H1 (cell line): ENCODE measurements around the gene SMURF2. TPM values are rescaled to one million over a fixed set of nuclear protein-coding genes. Genes with fewer than 3 reads are reported as not detected.

Experiments used
- CTCF ChIA-PET: fragments of 300-600 bp; sonication (Branson Sonifier 250); formaldehyde crosslinking; loops from one replicate; lab custom pipeline; 2021; ENCODE audit not compliant: partially characterized antibody; lab: Charles Lee
- POLR2A ChIA-PET: fragments of 300-600 bp; sonication (Branson Sonifier 250); formaldehyde crosslinking; loops from one replicate; lab custom pipeline; 2021; ENCODE audit warnings: inconsistent platforms; ENCODE audit not compliant: partially characterized antibody; lab: Charles Lee
- DNase-seq, 2 experiments: peaks; one replicate each; pipeline versions ENCODE4 v3.0.0 to v3.0.0-alpha.2; 2010 to 2022; ENCODE audit warnings: low spot score in 2 of 2, low read depth in 1 of 2, mixed read lengths in 1 of 2
- FAIRE-seq: peaks from 2 replicates; lab custom pipeline; 2011; peaks lifted over from hg19 to GRCh38; lab: Jason Lieb, UNC
- H2AFZ ChIP-seq: 2 replicates; pipeline ENCODE4 v1.8.1; 2012; ENCODE audit warnings: low read length, inconsistent platforms
- H2AK5ac ChIP-seq: 2 replicates; pipeline ENCODE4 v1.6.1; 2013; ENCODE audit warnings: low read depth, low read length
- H2BK120ac ChIP-seq: replicated peaks from 2 replicates; pipeline ENCODE3; 2013; ENCODE audit warnings: low read depth, low read length, inconsistent platforms
- H2BK12ac ChIP-seq: 2 replicates; pipeline ENCODE4 v1.6.1; 2013; ENCODE audit warnings: low read depth, low read length
- H2BK15ac ChIP-seq: 2 replicates; pipeline ENCODE4 v1.6.1; 2013; ENCODE audit warnings: low read length
- H2BK20ac ChIP-seq: 2 replicates; pipeline ENCODE4 v1.6.1; 2013; ENCODE audit warnings: low read length
- H2BK5ac ChIP-seq: 2 replicates; pipeline ENCODE4 v1.6.1; 2013; ENCODE audit warnings: low read depth, low read length
- H3K14ac ChIP-seq: 2 replicates; pipeline ENCODE4 v1.6.1; 2013; ENCODE audit warnings: inconsistent platforms; ENCODE audit not compliant: insufficient read length
- H3K18ac ChIP-seq: 2 replicates; pipeline ENCODE4 v1.6.1; 2013; ENCODE audit warnings: low read length; ENCODE audit errors: extremely low read depth
- H3K23ac ChIP-seq: 2 replicates; pipeline ENCODE4 v1.6.1; 2013; ENCODE audit warnings: inconsistent platforms; ENCODE audit not compliant: insufficient read length
- H3K23me2 ChIP-seq: 2 replicates; pipeline ENCODE4 v1.6.1; 2013; ENCODE audit warnings: low read depth, low read length
- H3K27ac ChIP-seq: 2 replicates; pipeline ENCODE4 v1.6.1; 2011; ENCODE audit warnings: low read depth, low read length, inconsistent platforms
- H3K27me3 ChIP-seq, 4 experiments: replicated peaks in 1 of 4; 1 replicate in 1 of 4; 2 replicates in 3 of 4; pipeline versions ENCODE4 v1.6.1 to v1.8.1; 2011 to 2013; ENCODE audit warnings: low read length in 3 of 4, mild to moderate bottlenecking in 3 of 4, inconsistent platforms in 2 of 4, mixed read lengths in 2 of 4, moderate library complexity in 1 of 4; ENCODE audit not compliant: control insufficient read depth in 3 of 4, insufficient read depth in 3 of 4; ENCODE audit errors: extremely low read depth in 1 of 4
- H3K36me3 ChIP-seq, 4 experiments: 2 replicates each; pipeline versions ENCODE4 v1.6.1 to v1.8.1; 2011 to 2013; ENCODE audit warnings: mild to moderate bottlenecking in 4 of 4, low read length in 3 of 4, moderate library complexity in 2 of 4, control low read depth in 1 of 4, inconsistent platforms in 1 of 4; ENCODE audit not compliant: insufficient read depth in 4 of 4, control insufficient read depth in 2 of 4
- H3K4ac ChIP-seq: replicated peaks from 2 replicates; pipeline ENCODE3; 2013; ENCODE audit warnings: low read length, low read depth, mixed read lengths, inconsistent platforms; ENCODE audit not compliant: insufficient read length
- H3K4me1 ChIP-seq, 4 experiments: replicated peaks in 1 of 4; 1 replicate in 1 of 4; 2 replicates in 3 of 4; pipeline versions ENCODE4 v1.6.1 to v1.8.1; 2011 to 2013; ENCODE audit warnings: low read length in 3 of 4, inconsistent platforms in 2 of 4, mixed read lengths in 1 of 4; ENCODE audit not compliant: insufficient read depth in 4 of 4, control insufficient read depth in 3 of 4
- H3K4me2 ChIP-seq, 2 experiments: 2 replicates each; pipeline versions ENCODE4 v1.6.1 to v1.8.1; 2011 to 2013; ENCODE audit warnings: low read depth in 2 of 2, low read length in 2 of 2, control low read depth in 1 of 2, inconsistent platforms in 1 of 2, mild to moderate bottlenecking in 1 of 2; ENCODE audit not compliant: insufficient read depth in 1 of 2
- H3K4me3 ChIP-seq, 4 experiments: fragments of 200-600, 300-600 bp in 1 of 4; sonication (generic), shearing (Covaris generic), sonication (Bioruptor Twin) in 1 of 4; 2 replicates each; pipeline versions ENCODE4 v1.5.1 to v1.8.1; 2011 to 2016; ENCODE audit warnings: low read length in 4 of 4, low read depth in 3 of 4, control low read depth in 2 of 4, inconsistent platforms in 2 of 4, mild to moderate bottlenecking in 2 of 4, mixed read lengths in 1 of 4, moderate library complexity in 1 of 4; ENCODE audit not compliant: insufficient read depth in 2 of 4; ENCODE audit errors: extremely low read depth in 1 of 4
- H3K56ac ChIP-seq: replicated peaks from 2 replicates; pipeline ENCODE3; 2013; ENCODE audit warnings: low read depth, mild to moderate bottlenecking, mixed read lengths, low read length, inconsistent platforms; ENCODE audit not compliant: insufficient read length
- H3K79me1 ChIP-seq: 2 replicates; pipeline ENCODE4 v1.6.1; 2013; ENCODE audit warnings: low read depth, low read length, control low read depth
- H3K79me2 ChIP-seq, 2 experiments: 2 replicates each; pipeline versions ENCODE4 v1.6.1 to v1.8.1; 2012 to 2013; ENCODE audit warnings: low read length in 2 of 2, mild to moderate bottlenecking in 2 of 2, inconsistent platforms in 1 of 2; ENCODE audit not compliant: insufficient read depth in 2 of 2, control insufficient read depth in 1 of 2
- H3K9ac ChIP-seq, 4 experiments: replicated peaks in 1 of 4; 1 replicate in 1 of 4; 2 replicates in 3 of 4; pipeline versions ENCODE4 v1.6.1 to v1.8.1; 2011 to 2013; ENCODE audit warnings: low read depth in 3 of 4, low read length in 3 of 4, control low read depth in 2 of 4, mild to moderate bottlenecking in 2 of 4, moderate library complexity in 2 of 4, inconsistent platforms in 1 of 4; ENCODE audit errors: extremely low read depth in 1 of 4
- H3K9me3 ChIP-seq, 2 experiments: 2 replicates each; pipeline versions ENCODE4 v1.6.1 to v1.8.1; 2012 to 2013; ENCODE audit warnings: mild to moderate bottlenecking in 2 of 2, moderate library complexity in 2 of 2, control low read depth in 1 of 2, inconsistent platforms in 1 of 2, low read depth in 1 of 2, low read length in 1 of 2, mixed read lengths in 1 of 2; ENCODE audit not compliant: insufficient read depth in 2 of 2
- H4K20me1 ChIP-seq, 2 experiments: replicated peaks in 1 of 2; 2 replicates each; pipeline versions ENCODE3 to v1.8.1; 2011 to 2013; ENCODE audit warnings: inconsistent platforms in 2 of 2, low read length in 2 of 2, mild to moderate bottlenecking in 1 of 2; ENCODE audit not compliant: insufficient read depth in 2 of 2, control insufficient read depth in 1 of 2
- H4K5ac ChIP-seq: 2 replicates; pipeline ENCODE4 v1.6.1; 2013; ENCODE audit warnings: low read length, low read depth, mixed read lengths, inconsistent platforms; ENCODE audit not compliant: insufficient read length
- H4K8ac ChIP-seq: 2 replicates; pipeline ENCODE4 v1.8.0; 2013; ENCODE audit warnings: mild to moderate bottlenecking, moderate library complexity, low read length, inconsistent platforms; ENCODE audit not compliant: insufficient read depth; ENCODE audit errors: extremely low read depth
- H4K91ac ChIP-seq: replicated peaks from 2 replicates; pipeline ENCODE3; 2013; ENCODE audit warnings: low read length, mixed read lengths, inconsistent platforms; ENCODE audit not compliant: insufficient read length
- YY1 ChIP-seq: IDR thresholded peaks from 2 replicates; pipeline ENCODE4 v1.6.1; 2011; ENCODE audit warnings: low read depth, mild to moderate bottlenecking, low read length
- WGBS, 2 experiments: shearing (Covaris generic) in 1 of 2; methylation state at CpG; one replicate each; pipeline versions ENCODE4 v1.1.6 to v1.1.7; 2013 to 2015; ENCODE audit warnings: low lambda C conversion rate in 2 of 2, mixed read lengths in 2 of 2, inconsistent platforms in 1 of 2, low coverage in 1 of 2, missing lambda C conversion rate in 1 of 2; ENCODE audit not compliant: insufficient replicate concordance in 2 of 2, insufficient coverage in 1 of 2, insufficient read length in 1 of 2; ENCODE audit errors: extremely low coverage in 1 of 2, missing lambda C conversion rate in 1 of 2; 5-methylcytosine and 5-hydroxymethylcytosine counted together
- polyA plus RNA-seq, 7 experiments: library from polyadenylated mRNA; depleted of rRNA in 3 of 7; stranded (reverse) in 5 of 7; unstranded in 2 of 7; fragments of >200 nt in 5 of 7; fragments of 200-250 nt in 2 of 7; gene quantifications; 1 replicate in 5 of 7; 2 replicates in 1 of 7; 4 replicates in 1 of 7; pipeline versions ENCODE4 v1.2.1 to v1.2.3, GENCODE V29; 2011 to 2013; ENCODE audit warnings: missing spikeins in 2 of 7, mixed read lengths in 2 of 7
- total RNA-seq: library from RNA; stranded (reverse); fragmentation: NEBNext Ultra II Directional; extraction: Animal tissue kit (Norgen Biotek cat#: 25700); gene quantifications from 2 replicates; pipeline ENCODE4 v1.2.1, GENCODE V29; 2021

The SMURF2 gene
- total and polyA plus RNA-seq, 2 of the 8 experiments (the other 6 are each of a cell fraction or from before 2014, with no cell fraction given), result 7.2 to 29.2 TPM

DNA sequence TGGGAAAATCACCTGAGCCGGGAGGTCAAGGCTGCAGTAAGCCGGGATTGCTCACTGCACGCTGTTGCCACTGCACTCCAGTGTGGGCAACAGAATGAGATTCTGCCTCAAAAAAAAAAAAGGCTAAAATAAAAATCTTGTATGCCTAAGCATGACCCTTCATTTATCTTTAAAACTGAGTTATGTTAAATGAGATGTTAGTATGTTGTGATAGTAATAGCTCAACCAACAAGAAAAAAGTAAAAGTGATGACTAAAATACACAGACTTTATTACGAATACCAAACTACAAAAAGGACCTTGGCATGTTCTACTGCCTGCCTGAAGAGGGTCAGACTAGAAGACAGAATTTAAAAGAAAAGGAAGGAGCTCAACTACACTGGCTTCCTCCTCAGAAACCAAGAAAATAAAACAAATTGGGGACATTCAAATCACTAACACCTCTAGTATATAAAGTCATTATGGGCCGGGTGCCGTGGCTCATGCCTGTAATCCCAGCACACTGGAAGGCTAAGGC, 4.4 kb downstream of the SMURF2 start:
- POLR2A ChIA-PET, result interaction anchor here (1.5 to 1.7 kb wide), 2 partner anchors 160 to 512 kb away, joined by 3 to 5 read pairs; partner anchors contain the start of gene POLG2
- Histone ChIP-seq H3K27me3 (no peaks in the 10 kb centered on the region), H2BK20ac (no peak overlapping the region), H3K4me1 (no peaks in the 10 kb centered on the region; a peak in 3 of 7 replicates), H3K79me1 (no peaks in the 10 kb centered on the region), H4K8ac (no peak overlapping the region), H4K5ac (no peak overlapping the region), H2BK12ac (no peak overlapping the region), H3K4ac (no peak overlapping the region), H4K20me1 (no peaks in the 10 kb centered on the region), H3K9ac (no peak overlapping the region), H2BK5ac (no peak overlapping the region), H4K91ac (no peak overlapping the region), H3K36me3 (no peaks in the 10 kb centered on the region), H3K23ac (no peak overlapping the region), H2BK15ac (no peak overlapping the region), H2AFZ (no peak overlapping the region), H2BK120ac (no peak overlapping the region), H3K18ac (no peak overlapping the region), H3K56ac (no peak overlapping the region), H2AK5ac (no peak overlapping the region), H3K27ac (no peak overlapping the region), H3K79me2 (peaks cover 3 to 82% of the 10 kb centered on the region in 2 experiments; a peak in 3 of 4 replicates), H3K14ac (no peak overlapping the region), H3K23me2 (peaks cover 5% of the 10 kb centered on the region), H3K4me2 (no peak overlapping the region), H3K4me3 (no peak overlapping the region), H3K9me3 (no peaks in the 10 kb centered on the region)
- DNase-seq, result no peak
- CTCF ChIA-PET, result interaction anchor here (0.6 to 2.1 kb wide), 2 partner anchors 8 to 122 kb away, joined by 3 to 6 read pairs; no protein-coding TSS in a partner anchor
- TF ChIP-seq YY1, result no peak
- WGBS, 2 experiments, result 95% methylated on average over 6 of the region's 6 CpGs; no CpG with 5 or more reads in 1 of the 2 experiments
- no peak for FAIRE-seq
